NCI-H2171 treated with DMSO at 0.1 percent for 48 hours (cell line): ENCODE data around the gene EIF2S1.
"Not testable (repeated sequence)": the region's sequence is repeated elsewhere in the genome, so short reads cannot be mapped to it uniquely, and the experiment has no call there.

Source experiments
- DNase-seq: peaks from one replicate; lab custom pipeline; 2025; lab: John Stamatoyannopoulos, UW

Gene EIF2S1

DNA sequence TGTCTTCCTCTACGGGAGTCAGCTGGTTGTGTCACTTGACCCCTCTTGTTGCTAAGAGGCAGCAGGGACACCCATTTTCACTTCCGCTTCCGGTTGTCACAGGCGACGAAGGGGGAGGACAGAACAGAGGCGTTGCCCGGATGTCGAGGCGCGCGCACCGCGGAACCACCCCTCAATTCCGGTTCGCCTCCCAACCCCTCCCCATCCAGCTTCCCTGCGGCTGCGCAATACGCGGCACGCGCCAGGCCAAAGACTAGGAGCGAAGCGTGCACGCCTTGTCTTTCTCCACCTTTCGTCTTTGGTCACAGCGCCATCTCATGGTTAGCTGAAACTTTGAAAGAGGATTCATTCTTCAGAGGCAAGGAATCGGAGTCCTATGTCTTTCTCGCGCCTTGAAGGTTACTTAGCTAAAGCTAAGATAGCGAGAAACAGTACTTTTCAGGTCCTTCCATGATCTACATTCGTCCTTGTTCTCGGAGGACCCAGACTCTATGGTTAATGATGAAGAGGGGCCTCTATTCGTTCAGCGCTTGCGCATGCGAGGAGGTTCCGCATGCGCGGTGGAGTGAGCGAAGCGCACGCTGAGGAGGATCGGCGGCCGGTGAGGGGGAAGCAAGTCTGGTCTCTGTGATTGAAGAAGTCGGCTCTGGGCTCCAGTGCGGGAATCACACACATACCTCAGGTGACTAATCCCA, at the start of gene EIF2S1, which contains the start of gene ATP6V1D:
Gene EIF2S1, plus strand, starts transcription at position 554 of the 695 bp plus-strand sequence. CDS start 4,440 bp downstream, outside the sequence.
Gene ATP6V1D, minus strand, starts transcription at position 30 of the 695 bp plus-strand sequence. CDS start 106 bp downstream, outside the sequence.
- DNase-seq, result peak; percentile 99

DNA sequence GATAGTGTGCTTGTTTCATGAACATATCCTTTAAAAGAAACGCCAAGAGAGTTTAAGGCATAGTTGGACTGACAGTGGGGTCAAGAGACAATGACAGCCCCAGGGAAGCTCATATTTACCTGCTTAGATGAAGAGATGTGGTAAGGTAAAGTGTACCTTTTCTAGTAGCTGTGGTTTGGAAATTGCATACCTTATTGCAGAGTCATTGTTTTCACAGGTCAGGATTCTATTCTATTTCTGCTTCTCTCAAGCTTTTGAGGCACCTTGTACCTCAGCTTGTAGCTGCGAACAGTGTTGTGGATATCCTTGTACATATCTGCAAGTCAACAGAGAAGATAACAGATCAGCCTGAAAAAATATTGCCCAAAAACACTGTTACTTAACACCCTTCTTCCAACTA, 48.3 kb upstream of the EIF2S1 start:
- no peak for DNase-seq

DNA sequence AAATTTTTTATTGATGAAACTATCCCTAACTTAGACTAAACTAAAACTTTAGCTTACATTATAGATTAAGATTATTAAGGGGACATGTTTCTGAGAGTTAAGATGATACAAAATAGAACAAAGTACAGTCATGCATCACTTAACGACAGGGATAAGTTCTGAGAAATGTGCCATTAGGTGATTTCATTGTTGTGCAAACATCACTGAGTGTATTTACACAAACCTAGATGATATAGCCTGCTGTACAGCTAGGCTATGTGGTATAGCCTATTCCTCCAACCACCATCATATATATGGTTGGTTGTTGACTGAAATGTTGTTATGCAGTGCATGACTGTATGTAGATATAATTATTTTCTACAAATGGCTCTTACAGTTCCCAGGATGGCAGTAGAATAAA, 47.0 kb upstream of the EIF2S1 start:
- no peak for DNase-seq

- no peak for DNase-seq
These were observed 42.3 kb upstream of the EIF2S1 start for GRCh38 chr14:67317822-67318221.

GRCh38 chr14:67319142-67319541, 41.0 kb upstream of the EIF2S1 start:
- DNase-seq, result peak; percentile 16

- DNase-seq, result not testable (repeated sequence)
These were observed 30.5 kb upstream of the EIF2S1 start for GRCh38 chr14:67329666-67330065.

GRCh38 chr14:67331368-67332125, 28.6 kb upstream of the EIF2S1 start:
- no peak for DNase-seq

- no peak for DNase-seq
These were observed 27.7 kb upstream of the EIF2S1 start for GRCh38 chr14:67332468-67332867.

DNA sequence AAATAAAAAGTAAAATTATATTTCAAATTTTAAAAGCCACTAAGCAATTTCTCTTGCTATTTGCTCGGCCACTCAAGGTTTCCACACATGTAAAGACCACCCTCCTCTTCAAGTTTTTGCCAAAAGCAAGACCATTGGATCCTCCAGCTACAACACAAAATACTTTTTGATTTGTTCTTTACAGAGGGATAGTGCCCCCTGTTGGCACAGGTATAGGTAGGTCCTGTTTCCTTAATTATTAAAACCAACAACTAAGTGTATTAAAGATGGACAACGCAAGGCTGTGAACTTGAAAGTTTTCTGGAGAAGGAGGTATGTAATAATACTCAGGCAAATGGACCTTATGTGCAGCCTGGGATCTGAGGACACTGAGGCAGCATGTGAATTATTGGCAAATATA, 24.3 kb upstream of the EIF2S1 start:
- DNase-seq, result no peak

DNA sequence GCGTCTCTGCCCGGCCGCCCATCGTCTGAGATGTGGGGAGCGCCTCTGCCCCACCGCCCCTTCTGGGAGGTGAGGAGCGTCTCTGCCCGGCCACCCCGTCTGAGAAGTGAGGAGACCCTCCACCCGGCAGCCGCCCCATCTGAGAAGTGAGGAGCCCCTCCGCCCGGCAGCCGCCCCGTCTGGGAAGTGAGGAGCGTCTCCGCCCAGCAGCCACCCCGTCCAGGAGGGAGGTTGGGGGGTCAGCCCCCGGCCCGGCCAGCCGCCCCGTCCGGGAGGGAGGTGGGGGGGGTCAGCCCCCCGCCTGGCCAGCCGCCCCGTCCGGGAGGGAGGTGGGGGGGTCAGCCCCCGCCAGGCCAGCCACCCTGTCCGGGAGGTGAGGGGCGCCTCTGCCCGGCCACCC, 18.9 kb upstream of the EIF2S1 start:
- not testable (repeated sequence) for DNase-seq

DNA sequence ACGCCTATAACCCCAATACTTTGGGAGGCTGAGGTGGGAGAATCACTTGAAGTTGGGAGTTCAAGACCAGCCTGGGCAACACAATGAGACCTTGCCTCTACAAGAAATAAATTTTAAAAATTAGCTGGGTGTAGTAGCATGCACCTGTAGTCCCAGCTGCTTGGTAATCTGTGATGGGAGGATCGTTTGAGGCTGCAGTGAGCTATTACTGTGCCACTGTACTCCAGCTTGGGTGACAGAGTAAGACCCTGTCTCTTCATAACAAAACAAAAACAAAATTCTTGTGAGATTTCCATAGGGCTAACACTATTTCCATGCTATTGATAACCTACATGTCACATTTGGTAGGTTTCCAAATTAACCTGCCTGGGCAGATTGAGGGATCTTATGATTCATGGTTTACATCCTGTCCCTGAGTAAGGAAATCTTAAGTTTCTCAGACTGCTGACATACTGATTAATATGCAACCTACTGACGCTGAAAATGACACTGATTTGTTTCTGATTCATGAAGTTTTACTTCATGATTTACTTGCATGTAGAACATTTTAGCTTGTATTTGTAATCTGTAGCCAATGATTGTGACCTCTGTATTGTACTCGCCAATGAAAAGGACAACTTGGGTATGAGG, 16.4 kb upstream of the EIF2S1 start:
- no peak for DNase-seq

- DNase-seq, result no peak
These were observed 14.5 kb upstream of the EIF2S1 start for GRCh38 chr14:67345583-67345982.

DNA sequence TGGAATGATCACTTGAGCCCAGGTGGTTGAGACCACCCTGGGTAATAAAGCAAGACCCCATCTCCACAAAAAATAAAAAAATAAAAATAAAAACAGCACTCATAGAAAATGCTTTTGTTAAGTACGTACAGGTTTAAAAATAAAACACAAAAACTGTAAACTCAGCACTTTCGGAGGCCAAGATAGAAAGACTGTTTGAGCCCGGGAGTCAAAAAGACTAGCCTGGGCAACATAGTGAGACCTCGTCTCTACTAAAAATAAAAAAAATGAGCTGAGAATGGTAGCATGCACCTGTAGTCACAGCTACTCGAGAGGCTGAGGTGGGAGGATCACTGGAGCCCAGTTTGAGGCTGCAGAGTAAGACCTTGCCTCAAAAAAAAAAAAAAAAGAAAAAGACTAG, 8.1 kb upstream of the EIF2S1 start:
- no peak for DNase-seq

GRCh38 chr14:67357186-67357968, 2.8 kb upstream of the EIF2S1 start:
- no peak for DNase-seq

- DNase-seq, result no peak
These were observed 2.2 kb upstream of the EIF2S1 start for GRCh38 chr14:67357969-67358354.

GRCh38 chr14:67358924-67359774, 979 bp upstream of the EIF2S1 start:
- no peak for DNase-seq

DNA sequence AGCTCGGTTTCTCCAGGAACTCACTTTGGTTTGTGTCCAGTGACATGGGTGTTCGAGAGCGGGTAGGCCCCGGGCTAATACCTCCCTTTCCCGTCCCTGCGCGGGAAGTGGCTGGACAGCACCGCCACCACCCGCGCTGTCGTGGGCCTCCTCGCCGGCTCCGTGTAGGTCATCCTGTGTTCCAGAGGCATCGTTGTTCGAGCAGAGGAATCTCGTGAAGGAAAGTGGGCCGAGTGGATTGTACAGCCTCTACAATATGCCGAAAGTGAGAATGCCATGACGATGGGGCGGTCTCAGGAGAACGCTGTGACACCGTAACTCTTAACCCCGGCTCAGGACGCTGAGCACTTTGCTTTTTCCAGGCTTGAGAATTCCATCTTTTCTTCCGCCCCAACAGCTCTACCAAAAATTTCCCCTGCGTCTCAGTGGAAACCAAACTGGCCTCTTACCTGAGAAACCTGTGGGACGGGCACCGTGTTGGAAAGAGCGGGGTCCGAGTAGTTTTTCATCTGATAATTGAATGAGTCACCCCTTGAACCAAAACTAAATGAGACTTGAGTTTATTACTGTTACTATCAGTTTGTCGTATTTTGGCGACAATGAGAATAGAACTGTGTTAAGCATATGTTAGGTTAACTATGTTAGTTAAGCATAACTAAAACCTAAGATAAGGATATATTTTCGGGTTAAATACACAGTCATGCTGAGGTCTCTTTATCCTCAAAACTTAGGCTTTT, 510 bp downstream of the EIF2S1 start:
- DNase-seq, result peak; percentile 53

- no peak for DNase-seq
These were observed 5.3 kb downstream of the EIF2S1 start for GRCh38 chr14:67365476-67365875.

- DNase-seq, result no peak
These were observed 10.7 kb downstream of the EIF2S1 start for GRCh38 chr14:67370830-67371229.
